Endometrial microvascular endothelial cells (primary cell): ENCODE data around the gene MCCC2. TPM values are rescaled to one million over a fixed set of nuclear protein-coding genes. Genes with fewer than 3 reads are reported as not detected.
"Not testable (repeated sequence)": the region's sequence is repeated elsewhere in the genome, so short reads cannot be mapped to it uniquely, and the experiment has no call there.

Experiments
- in situ Hi-C: cut with HindIII; loops from 2 replicates; pipeline ENCODE4 v1.10.0; 2017; ENCODE audit warnings: low sequenced_read_pairs, low pct_unique_long_range_greater_than_20kb; ENCODE audit errors: inconsistent ontology term
- total RNA-seq: library from RNA; depleted of rRNA; stranded (reverse); fragments of >200 nt; gene quantifications from one replicate; pipeline ENCODE4 v1.2.3, GENCODE V29; 2015; ENCODE audit errors: inconsistent ontology term

The MCCC2 gene
- 48.9 TPM for total RNA-seq

DNA sequence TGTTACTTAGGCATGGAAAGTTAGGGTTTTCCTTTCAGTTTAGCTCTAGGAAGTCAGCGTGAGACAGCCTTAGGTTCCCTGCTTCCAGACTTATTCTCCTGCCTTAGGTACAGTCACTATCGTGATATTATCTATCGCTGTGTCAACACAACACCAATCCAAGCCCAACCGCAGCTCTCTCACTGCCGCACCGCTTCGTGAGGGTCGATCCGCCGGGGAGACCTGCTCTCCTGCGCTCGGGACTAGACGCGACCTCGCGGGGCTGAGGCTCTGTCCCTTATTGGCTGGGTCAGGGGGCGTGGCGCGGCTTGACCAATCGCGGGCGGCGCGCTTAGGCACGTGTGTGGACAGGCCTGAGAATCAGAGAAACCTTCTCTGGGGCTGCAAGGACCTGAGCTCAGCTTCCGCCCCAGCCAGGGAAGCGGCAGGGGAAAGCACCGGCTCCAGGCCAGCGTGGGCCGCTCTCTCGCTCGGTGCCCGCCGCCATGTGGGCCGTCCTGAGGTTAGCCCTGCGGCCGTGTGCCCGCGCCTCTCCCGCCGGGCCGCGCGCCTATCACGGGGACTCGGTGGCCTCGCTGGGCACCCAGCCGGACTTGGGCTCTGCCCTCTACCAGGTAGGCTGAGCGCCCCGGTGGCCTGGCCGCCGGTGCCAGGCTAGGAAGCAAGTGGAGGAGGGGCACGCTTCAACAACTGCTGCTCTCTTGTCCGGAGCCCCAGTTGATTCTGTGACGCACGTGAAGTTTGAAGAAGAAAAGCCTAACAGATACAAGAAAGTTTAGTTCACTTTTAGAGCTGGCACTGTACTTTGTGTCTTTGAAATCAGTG, at the start of gene MCCC2:
MCCC2 (plus strand) TSS at position 400 of the 825 bp plus-strand sequence; CDS start at position 486, 86 bp downstream.
- in situ Hi-C loops: no loop called here

DNA sequence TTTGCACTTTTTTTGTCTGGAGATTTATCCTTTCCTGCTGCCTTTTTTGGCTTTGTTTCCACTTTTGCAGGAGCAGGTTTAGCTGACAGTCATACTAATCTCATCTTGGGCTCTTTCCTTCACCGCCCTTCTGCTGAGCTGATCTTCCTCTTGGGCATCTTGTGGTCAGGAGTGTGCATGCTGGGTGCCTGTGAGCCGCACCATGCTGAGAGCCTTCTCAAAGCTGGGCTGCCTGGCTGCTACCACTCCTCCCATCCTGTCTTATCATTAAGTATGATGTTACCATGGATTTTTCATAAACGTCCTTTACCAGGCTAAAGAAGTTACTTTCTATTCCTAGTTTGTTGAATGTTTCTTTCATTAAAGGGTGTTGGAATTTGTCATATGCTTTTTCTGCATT, 49.5 kb upstream of the MCCC2 start:
- in situ Hi-C loops: no loop called here

DNA sequence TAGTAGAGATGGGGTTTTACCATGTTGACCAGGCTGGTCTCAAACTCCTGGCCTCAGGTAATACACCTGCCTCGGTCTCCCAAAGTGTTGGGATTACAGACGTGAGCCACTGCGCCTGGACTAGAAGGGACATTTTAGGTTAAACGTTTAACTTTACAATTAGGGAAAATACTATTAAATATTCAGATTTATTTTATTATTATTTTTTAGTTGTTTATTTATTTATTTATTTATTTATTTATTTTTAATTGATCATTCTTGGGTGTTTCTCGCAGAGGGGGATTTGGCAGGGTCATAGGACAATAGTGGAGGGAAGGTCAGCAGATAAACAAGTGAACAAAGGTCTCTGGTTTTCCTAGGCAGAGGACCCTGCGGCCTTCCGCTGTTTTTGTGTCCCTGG, 36.3 kb upstream of the MCCC2 start:
- in situ Hi-C loops: not testable (repeated sequence)

DNA sequence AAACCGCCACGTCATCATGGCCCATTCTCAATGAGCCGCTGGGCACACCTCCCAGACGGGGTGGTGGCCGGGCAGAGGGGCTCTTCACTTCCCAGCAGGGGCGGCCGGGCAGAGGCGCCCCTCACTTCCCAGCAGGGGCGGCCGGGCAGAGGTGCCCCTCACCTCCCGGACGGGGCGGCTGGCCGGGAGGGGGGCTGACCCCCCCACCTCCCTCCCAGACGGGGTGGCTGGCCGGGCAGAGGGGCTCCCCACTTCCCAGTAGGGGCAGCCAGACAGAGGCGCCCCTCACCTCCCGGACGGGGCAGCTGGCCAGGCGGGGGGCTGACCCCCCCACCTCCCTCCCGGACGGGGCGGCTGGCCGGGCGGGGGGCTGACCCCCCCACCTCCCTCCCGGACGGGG, 35.6 kb upstream of the MCCC2 start:
- in situ Hi-C loops: not testable (repeated sequence)

DNA sequence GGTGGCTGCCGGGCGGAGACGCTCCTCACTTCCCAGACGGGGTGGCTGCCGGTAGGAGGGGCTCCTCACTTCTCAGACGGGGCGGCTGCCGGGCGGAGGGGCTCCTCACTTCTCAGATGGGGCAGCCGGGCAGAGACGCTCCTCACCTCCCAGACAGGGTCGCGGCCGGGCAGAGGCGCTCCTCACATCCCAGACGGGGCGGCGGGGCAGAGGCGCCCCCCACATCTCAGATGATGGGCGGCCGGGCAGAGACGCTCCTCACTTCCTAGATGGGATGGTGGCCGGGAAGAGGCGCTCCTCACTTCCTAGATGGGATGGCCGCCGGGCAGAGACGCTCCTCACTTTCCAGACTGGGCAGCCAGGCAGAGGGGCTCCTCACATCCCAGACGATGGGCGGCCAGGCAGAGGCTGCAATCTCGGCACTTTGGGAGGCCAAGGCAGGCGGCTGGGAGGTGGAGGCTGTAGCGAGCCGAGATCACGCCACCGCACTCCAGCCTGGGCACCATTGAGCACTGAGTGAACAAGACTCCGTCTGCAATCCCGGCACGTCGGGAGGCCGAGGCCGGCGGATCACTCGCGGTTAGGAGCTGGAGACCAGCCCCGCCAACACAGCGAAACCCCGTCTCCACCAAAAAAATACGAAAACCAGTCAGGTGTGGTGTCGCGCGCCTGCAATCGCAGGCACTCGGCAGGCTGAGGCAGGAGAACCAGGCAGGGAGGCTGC, 35.0 kb upstream of the MCCC2 start:
- in situ Hi-C loops: not testable (repeated sequence)

DNA sequence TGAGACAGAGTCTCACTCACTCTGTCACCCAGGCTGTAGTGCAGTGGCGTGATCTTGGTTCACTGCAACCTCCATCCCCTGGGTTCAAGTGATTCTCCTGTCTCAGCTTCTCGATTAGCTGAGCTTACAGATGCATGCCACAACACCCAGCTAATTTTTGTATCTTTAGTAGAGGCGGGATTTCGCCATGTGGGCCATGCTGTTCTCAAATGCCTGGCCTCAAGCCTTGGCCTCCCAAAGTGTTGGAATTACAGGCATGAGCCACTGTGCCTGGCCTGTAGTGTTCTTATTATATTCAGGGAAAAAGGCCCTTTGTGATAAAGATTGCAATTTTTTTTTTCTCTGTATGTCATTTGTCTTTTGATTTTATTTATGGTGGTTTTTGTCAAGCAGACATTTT, 24.0 kb upstream of the MCCC2 start:
- in situ Hi-C loops: no loop called here

DNA sequence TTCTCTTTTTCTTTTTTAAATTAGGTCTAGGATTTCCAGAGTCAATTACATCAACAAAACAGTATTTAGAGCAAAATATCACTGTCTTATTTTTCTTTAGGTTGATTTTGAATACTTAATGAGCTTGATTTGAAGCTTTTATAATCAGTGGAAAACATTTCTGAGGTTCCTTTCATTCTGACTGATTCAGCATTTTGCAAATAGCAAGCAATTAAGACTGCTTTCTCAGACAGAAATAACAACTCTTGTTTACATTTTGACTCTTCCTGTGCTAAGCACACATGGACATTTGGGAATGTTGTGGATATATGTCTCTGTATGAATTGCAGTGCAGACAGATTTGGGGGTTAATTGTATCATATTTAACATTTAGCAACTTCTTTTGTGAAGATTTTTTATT, 22.2 kb upstream of the MCCC2 start:
- in situ Hi-C loops: no loop called here

DNA sequence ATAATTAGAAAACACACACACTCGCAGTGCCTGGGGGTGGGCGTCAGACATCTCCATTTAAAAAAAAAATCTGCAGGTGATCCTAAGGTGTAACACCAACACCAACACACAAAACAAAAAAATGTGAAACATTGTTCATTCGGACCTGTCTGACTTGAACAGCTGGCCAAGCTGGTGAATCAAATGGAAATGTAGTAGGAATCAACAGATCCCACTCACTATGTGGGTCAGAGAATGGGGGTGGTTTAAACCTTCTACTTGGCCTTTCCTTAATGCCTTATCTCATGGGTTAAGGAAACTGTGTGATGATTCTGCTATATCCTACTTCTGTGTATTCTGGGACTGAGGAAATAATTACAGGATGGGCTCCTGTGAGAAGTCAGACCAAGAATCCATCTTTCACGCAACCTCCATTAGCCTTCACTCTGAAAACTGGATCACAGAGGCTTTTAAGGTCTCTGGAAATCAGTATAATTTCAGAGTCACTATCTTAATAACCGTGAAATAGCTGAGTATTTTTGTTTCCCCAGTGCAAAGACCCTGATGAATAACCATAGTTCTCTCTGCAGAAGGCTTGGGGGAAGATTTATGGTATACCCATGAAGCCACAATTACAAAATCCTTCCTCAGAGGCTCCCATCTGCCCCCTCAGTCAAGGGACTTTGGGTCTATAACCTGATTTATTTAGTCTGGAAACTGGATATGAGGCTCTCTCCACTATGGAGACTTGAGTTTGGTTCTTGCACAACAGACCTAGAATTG, 17.2 kb upstream of the MCCC2 start:
- in situ Hi-C loops: no loop called here

DNA sequence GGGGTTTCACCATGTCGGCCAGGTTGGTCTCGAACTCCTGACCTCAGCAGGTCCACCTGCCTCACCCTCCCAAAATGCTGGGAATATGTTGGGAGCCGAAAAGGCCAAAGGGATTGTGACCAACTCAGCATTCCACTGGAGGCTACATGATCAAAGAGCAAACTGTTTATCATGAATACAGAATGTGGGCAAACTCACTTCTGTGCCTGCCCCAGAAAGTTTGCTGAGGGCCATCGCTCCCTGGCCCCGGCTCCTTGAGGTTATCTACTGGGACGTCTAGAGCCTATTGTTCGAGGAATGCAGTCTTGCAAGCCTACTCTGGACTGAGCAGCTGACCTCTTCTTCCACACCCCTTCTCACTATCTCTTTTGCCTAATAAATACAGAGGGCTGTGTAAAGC, 15.3 kb upstream of the MCCC2 start:
- in situ Hi-C loops: not testable (repeated sequence)

DNA sequence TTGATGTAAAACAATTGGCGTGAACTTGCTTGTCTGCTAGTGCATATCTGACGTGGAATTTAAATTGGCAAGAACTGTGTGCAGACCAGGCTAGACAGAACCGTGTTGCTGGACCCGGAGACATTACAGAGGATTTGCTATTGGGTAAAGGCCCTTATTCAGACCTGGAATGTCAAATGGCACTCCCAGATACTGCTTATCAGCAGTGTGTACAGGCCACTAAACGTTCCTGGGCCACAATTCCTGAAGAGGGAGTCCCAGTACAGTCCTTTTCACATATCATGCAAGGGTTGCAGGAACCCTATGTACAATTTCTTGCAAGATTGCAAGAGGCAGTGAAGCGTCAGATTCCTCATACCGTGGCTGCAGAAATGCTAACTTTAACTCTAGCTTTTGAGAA, 13.5 kb upstream of the MCCC2 start:
- in situ Hi-C loops: no loop called here

DNA sequence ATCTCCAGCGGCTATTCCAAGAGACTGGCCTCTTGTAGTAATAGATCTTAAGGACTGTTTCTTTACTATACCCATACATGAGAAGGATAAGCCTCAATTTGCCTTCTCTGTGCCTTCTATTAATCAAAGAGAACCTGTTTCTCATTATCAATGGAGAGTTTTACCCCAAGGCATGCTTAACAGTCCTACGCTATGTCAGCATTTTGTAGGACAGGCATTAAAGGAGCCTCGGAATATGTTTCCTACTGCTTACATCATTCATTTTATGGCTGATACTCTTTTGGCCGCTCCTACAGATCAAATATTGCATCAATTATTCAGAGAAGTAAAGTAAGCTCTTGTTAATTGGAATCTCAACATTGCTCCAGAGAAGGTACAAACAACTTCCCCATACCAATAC, 11.6 kb upstream of the MCCC2 start:
- in situ Hi-C loops: not testable (repeated sequence)

DNA sequence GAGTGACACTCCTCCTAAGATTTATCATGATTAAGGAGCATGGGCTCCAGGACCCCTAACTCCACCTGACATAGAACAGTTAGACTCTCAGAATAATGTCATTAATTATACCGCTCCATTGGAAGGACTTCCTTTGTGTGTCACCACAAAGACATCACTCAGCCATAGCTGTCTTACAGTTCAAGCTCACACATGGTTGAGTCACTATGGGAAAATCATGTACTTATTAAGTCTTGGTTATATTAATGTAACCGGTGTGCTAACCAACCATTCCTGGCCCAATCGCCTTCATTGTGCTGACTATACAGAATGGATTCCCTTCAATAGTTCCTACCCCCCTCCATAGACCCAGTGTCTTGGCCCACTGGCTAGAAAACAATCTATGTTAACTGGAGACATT, 10.9 kb upstream of the MCCC2 start:
- in situ Hi-C loops: no loop called here

DNA sequence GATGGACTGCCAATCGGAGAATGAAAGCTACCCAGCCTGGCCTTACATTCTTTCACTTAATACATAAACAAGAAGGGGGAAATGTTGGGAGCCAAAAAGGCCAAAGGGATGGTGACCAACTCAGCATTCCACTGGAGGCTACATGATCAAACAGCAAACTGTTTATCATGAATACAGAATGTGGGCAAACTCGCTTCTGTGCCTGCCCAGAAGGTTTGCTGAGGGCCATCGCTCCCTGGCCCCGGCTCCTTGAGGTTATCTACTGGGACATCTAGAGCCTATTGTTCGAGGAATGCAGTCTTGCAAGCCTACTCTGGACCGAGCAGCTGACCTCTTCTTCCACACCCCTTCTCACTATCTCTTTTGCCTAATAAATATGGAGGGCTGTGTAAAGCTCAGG, 9.3 kb upstream of the MCCC2 start:
- in situ Hi-C loops: not testable (repeated sequence)

DNA sequence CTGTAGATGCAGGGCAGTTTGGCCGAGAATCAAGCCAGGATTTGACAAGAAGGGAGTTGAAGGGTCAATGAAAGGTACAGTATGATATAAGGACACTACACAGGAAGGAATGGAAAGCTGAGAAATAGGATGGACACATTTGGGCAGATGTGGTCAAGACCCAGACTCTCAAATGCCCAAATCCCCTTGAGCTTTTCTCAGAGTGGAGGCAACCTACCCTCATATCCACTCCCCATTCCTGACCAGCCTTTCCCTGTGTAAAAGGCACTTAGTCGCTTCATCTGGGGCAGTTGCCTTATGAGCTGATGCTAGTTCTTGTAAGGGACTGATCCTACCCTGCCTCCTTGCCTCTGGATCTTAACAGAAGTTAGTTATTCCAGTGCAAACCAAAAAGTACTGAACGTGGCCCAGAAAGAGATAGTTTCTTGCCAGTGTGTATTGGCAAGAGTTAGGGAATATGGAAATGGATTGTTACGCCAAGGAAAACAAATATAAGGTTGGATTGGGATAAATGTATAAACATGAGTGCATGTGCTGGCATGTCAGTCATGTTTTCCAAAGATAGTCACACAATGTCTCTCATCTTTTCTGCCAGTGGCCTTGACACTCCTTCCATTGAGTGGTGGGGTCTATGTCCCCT, 4.1 kb upstream of the MCCC2 start:
- in situ Hi-C loops: no loop called here

DNA sequence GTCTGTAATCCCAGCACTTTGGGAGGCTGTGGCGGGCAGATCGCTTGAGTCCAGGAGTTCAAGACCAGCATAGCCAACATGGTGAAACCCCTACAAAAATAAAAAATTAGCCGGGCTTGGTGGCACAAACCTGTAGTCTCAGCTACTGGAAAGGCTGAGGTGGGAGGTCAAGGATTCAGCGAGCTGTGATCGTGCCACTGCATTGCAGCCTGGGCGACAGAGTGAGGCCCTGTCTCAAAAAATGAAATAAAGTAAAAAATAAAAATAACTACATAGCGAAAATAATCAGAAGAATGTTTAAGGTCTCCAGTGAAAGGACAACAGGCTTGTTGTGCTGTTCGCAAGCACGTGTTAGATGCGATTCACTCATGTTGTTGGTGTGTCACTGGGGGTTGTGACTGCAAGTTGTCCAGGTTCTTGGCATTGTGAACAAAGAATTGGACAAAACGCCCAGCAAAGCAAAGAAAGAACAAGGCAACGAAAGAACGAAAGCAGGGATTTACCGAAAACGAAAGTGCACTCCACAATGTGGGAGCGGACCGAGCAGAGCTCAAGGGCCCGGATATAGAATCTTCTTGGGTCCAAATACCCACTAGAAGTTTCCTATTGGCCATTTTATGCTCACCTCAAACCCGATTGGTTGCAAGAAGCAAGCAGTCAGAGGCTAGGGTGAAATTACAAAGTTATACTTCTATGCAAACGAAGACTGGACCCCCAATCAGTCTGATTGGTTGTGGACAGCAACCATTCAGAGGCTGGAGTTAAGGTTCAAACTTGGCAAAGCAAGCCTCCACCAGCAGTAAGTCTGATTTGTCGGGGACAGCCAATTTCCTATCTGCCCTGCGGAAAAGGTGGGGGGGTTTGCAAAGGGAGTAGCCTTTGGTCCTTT, 844 bp upstream of the MCCC2 start:
- in situ Hi-C loops: no loop called here

DNA sequence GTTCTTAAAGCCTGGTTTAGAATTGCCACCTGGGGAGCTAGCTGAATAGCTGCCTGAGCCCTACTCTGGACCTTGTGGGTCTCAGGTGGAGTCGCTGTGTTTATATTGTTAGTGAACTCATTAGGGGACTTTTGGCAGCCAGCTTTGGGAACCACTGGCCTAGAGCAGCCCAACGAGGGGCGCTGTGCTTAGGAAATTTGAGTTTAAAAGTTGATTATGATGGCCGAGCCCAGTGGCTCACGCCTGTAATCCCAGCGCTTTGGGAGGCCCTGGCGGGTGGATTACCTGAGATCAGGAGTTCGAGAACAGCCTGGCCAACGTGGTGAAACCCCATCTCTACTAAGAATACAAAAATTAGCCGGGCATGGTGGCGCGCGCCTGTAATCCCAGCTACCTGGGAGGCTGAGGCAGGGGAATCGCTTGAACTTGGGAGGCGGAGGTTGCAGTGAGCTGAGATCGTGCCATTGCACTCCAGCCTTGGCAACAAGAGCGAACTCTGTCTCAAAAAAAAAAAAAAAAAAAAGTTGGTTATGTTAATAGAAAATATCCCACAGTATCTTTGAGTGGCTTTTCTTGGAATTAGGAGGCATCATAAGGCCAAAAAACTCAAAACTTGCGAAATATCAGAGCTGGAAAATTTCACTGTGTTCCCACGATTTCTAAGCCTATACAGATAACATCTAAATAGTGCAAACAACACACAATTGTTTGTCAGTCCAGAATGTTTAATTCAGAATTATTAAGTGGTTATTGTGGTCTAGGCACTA, 809 bp downstream of the MCCC2 start:
- in situ Hi-C loops: no loop called here

DNA sequence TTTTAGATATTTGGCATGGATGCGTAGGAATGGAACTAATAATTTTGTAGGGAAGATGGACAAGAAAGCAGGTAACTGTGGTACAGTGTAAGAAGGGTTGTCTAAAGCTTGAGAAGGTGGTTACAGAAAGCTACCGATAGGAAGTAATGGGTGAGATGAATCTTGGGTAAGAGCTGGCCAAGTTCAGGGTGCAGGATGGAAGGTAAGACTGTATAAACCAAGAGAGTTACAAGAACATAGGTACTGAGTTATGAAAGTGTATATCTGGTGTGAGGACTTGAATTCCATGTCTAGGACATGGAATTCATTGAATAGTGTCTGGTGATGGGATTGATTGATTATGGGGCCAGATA, 1.4 kb downstream of the MCCC2 start:
- in situ Hi-C loops: no loop called here

DNA sequence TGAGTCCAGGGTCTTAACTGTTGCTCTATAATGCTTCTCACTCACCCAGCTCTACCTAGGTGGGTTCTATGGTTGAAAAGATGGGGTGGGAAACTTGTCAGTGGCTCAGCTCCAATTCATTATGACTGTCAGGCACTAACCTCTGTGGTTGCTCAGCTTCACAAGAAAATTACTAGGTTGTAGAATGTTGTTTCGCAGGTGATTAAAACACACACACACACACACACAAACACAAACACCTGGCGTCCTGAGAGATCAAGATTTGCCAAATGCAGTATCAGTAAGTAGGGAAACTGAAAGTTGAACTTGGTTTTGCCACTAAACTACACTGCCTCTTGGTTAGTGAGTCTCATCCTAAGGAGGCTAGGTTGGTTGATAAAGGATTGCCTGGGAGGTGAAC, 2.8 kb downstream of the MCCC2 start:
- in situ Hi-C loops: no loop called here
